GM12875 (cell line): Measurements from ENCODE around the gene FAM221A.
A peak's percentile ranks its signal among the peaks of the same experiment; 100 is the strongest.
"Not testable (repeated sequence)": the region's sequence is repeated elsewhere in the genome, so short reads cannot be mapped to it uniquely, and the experiment has no call there.

Source experiments
- H3K4me3 ChIP-seq: one replicate; pipeline ENCODE4 v1.5.1; 2011; ENCODE audit warnings: low read depth, low read length, control low read depth
- TF ChIP-seq, protein P1 (sequence below): IDR thresholded peaks from 2 replicates; pipeline ENCODE4 v1.5.1; 2011; ENCODE audit warnings: low read depth, mild to moderate bottlenecking, control low read depth, inconsistent platforms, low read length, moderate library complexity, borderline replicate concordance; ENCODE audit not compliant: insufficient read depth

The FAM221A gene

DNA sequence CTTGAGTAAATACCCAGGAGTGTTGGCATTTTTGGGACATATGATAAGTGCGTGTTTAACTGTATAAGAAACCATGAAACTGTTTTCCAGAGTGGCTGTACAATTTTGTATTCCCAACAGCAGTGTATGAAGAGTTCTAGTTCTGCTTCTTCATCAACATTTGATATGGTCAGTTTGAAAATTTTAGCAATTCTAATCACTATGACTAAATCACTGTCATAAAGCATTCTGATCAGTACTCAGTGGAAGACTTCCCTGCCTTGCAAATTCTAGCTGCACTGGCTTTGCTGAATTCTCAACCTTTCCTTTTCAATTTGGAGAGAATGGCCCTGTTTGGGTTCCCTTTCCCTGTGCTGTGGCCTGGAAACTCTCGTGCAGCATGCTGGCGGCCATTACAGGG is 18.6 kb upstream of the FAM221A start:
- H3K4me3 ChIP-seq, result no peak overlapping the region
- TF ChIP-seq, protein P1, sequence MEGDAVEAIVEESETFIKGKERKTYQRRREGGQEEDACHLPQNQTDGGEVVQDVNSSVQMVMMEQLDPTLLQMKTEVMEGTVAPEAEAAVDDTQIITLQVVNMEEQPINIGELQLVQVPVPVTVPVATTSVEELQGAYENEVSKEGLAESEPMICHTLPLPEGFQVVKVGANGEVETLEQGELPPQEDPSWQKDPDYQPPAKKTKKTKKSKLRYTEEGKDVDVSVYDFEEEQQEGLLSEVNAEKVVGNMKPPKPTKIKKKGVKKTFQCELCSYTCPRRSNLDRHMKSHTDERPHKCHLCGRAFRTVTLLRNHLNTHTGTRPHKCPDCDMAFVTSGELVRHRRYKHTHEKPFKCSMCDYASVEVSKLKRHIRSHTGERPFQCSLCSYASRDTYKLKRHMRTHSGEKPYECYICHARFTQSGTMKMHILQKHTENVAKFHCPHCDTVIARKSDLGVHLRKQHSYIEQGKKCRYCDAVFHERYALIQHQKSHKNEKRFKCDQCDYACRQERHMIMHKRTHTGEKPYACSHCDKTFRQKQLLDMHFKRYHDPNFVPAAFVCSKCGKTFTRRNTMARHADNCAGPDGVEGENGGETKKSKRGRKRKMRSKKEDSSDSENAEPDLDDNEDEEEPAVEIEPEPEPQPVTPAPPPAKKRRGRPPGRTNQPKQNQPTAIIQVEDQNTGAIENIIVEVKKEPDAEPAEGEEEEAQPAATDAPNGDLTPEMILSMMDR, result no peak

DNA sequence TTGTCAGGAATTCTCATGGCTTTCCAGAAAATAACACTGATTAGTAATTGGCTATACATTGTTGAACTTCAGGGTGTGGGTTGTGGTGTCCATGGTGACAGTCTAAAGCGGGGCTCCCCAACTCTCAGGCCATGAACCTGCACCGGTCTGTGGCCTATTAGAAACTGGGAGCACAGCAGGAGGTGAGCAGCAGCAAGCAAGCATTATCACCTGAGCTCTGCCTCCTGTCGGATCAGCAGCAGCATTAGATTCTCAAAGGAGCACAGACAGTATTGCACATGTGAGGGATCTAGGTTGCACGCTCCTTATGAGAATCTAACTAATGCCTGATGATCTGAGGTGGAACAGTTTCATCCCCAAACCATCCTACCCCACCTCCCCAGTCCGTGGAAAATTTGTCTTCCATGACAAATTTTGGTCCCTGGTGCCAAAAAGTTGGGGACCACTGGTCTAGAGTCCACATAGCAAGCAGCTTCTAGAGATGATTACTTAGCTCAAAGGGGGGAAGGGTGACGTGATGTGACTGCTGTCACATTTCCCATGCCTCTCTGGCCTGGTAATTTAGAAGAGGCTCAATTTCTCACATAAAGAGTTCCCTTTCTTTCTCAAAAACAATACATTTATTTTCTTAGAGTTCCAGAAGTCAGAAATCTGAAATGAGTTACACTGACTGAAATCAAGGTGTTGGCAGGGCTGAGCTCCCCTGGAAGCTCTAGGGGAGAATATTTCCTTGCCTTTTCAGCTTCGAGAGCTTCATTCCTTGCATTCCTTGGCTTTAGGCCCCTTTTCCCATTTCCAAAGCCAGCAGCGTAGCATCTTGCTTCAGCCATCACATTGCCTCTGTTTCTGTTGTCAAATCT is 17.6 kb upstream of the FAM221A start:
- TF ChIP-seq, protein P1, result no peak
- H3K4me3 ChIP-seq, result no peak overlapping the region

DNA sequence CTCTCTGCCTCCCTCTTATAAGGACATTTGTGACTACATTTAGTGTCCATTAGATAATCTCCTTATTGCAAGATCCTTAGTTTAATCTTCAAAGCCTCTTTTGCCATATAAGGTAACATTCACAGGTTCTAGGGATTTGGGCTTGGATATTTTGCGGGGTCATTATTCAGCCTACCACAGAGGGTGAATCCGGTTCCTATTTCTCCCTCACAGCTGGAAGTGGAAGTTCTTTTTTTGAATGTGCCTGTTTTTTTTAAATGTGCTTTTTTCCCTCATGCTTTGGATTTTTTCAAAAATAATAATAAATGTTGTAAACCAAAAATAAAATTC is 17.1 kb upstream of the FAM221A start:
- TF ChIP-seq, protein P1, result no peak
- H3K4me3 ChIP-seq, result no peak overlapping the region

DNA sequence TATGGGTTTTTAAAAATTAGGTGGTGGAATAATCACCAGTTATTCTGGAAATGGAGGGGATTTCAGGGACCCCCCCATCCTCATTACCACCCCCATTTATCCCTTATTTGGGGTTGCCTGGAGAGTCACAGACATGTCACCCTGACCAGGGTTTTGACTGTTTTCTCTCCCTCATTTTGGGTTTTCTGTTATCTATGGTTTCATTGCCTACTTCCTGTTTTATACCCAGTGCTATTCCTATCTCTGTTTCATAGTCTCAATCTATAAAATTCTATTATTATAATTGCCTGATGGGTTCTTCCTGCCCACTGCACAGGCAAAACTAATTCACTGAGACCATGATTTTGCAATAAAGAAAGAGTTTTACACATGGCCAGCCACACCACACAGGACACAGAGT is 15.9 kb upstream of the FAM221A start:
- no peak overlapping the region for H3K4me3 ChIP-seq
- TF ChIP-seq, protein P1, result no peak

DNA sequence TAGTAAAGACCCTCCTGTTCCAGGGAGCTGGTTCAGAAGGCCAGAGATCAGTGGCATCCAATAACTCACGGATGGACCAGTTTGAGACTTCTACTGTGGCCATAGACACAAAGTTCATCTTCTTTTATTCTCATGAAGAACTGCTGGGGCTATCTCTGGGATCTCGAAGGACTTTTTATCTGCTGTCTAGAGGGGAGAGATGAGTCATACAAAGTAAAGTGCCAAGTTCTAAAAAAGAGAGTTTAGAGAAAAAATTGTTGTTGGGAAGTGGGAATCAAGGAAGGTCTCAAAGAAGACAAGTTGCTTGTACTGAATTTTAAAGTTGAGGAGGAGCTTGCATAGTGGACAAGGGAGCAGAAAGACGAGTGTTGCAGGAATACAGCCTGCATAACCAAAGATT is 8.0 kb upstream of the FAM221A start:
- no peak overlapping the region for H3K4me3 ChIP-seq
- TF ChIP-seq, protein P1, result no peak

DNA sequence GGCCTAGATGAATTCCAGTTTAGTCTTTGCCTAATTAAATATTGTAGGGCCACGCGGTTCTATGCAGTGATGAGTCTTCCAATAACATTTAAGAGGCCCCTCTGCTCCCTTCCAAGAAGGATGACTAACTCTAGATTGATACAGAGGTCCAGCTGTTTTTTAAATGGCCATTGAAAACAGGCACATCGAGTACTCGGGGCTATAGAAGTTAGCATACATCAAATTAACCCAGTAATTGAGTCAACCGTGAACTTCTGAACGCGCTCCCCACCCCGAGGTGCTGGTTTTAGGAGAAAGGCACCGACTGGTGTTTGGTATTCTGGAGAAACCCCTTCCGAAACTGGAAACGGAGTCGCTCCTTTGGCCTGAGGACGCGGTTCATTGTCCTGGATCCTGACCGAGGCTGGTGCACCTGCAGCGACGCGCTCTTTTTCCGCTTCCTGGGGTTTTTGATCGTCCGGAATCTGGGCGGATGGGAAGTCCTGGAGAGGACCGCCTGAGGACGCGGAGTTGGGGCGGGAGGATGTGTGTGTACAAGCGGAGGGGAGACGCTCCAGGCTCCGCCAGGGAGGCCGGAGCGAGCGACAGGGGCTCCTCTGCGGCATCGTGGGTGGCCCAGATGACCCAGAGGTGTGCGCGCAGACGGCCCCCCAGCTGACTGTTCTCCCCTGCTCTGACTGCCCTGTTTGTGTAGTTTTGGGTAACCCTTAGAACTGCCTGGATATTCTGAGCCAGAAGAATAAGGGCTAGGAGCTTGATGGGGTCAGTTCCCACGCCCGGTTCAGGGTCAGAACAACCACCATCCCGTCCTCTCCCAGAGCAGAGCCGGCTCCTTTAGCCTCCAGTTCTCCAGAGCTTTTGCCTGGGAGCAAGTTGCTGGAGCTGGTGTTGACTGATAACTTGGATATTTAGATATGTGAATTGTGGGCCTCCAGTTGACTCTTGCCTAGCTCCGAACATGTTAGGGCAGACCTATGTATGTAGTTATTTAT is 711 bp downstream of the FAM221A start:
- TF ChIP-seq, protein P1, result no peak
- H3K4me3 ChIP-seq, result peak overlapping the region; percentile 81

DNA sequence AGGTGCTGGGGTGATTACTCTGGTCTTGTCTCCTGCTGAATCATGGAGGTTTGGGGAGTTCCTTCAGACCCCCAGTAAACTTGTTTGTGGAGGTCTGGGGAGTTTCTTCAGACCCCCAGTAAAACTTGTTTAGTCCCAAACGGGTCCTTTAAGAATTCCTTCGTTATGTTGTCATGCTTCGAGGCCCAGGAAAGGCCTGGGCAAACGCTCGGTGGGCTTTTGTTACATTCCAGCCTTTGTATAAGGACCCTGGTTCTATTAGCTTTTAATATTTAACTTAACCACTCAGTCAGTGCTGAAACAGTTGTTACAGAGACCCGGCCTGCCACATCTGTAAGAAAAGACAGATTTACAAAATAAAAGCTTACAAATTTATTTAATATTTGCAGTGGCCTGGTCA is 4.0 kb downstream of the FAM221A start:
- H3K4me3 ChIP-seq, result not testable (repeated sequence)
